AG04449 (cell line): ENCODE measurements around the gene MADD.
"Not testable (repeated sequence)": the region's sequence is repeated elsewhere in the genome, so short reads cannot be mapped to it uniquely, and the experiment has no call there.

Experiments
- CTCF ChIA-PET: fragments of 350-600 bp; formaldehyde crosslinking; extraction: SDS; loops from one replicate; lab custom pipeline; 2021; ENCODE audit warnings: antibody characterized with exemption; lab: Yijun Ruan, JAX
- POLR2A ChIA-PET: fragments of 400-600, 350-600 bp; formaldehyde crosslinking; extraction: SDS; loops from one replicate; lab custom pipeline; 2020; ENCODE audit warnings: antibody characterized with exemption, inconsistent platforms; lab: Yijun Ruan, JAX
- DNase-seq: peaks from one replicate; pipeline ENCODE4 v3.0.0-alpha.2; 2010; ENCODE audit warnings: low read depth, low spot score
- H3K4me3 ChIP-seq: 2 replicates; pipeline ENCODE4 v1.5.1; 2011; ENCODE audit warnings: low read depth, mild to moderate bottlenecking, control low read depth, low read length
- TF ChIP-seq, protein P1 (sequence below): IDR thresholded peaks from one replicate; pipeline ENCODE4 v1.5.1; 2011; ENCODE audit warnings: mild to moderate bottlenecking, moderate library complexity, low read length, control low read depth, inconsistent platforms; ENCODE audit not compliant: insufficient read depth; ENCODE audit errors: missing control alignments

Gene MADD

GRCh38 chr11:47302853-47303252 lies 32.9 kb downstream of the MADD start:
- DNase-seq: no peak
- POLR2A ChIA-PET: no interaction called here
- CTCF ChIA-PET: interaction anchor here (1.0 kb wide), 1 partner anchor 52 kb away, joined by 3 read pairs; no protein-coding TSS in a partner anchor
- H3K4me3 ChIP-seq: no peak overlapping the region
- TF ChIP-seq, protein P1, sequence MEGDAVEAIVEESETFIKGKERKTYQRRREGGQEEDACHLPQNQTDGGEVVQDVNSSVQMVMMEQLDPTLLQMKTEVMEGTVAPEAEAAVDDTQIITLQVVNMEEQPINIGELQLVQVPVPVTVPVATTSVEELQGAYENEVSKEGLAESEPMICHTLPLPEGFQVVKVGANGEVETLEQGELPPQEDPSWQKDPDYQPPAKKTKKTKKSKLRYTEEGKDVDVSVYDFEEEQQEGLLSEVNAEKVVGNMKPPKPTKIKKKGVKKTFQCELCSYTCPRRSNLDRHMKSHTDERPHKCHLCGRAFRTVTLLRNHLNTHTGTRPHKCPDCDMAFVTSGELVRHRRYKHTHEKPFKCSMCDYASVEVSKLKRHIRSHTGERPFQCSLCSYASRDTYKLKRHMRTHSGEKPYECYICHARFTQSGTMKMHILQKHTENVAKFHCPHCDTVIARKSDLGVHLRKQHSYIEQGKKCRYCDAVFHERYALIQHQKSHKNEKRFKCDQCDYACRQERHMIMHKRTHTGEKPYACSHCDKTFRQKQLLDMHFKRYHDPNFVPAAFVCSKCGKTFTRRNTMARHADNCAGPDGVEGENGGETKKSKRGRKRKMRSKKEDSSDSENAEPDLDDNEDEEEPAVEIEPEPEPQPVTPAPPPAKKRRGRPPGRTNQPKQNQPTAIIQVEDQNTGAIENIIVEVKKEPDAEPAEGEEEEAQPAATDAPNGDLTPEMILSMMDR: no peak

- TF ChIP-seq, protein P1: no peak
- ChIA-PET POLR2A (no interaction called here), CTCF (no interaction called here)
- no peak overlapping the region for H3K4me3 ChIP-seq
- DNase-seq: no peak
Observed at GRCh38 chr11:47305734-47306483, 36.0 kb downstream of the MADD start.

GRCh38 chr11:47306484-47306844 lies 36.5 kb downstream of the MADD start:
- ChIA-PET CTCF (no interaction called here), POLR2A (no interaction called here)
- H3K4me3 ChIP-seq: no peak overlapping the region
- TF ChIP-seq, protein P1: no peak
- no peak for DNase-seq

DNA sequence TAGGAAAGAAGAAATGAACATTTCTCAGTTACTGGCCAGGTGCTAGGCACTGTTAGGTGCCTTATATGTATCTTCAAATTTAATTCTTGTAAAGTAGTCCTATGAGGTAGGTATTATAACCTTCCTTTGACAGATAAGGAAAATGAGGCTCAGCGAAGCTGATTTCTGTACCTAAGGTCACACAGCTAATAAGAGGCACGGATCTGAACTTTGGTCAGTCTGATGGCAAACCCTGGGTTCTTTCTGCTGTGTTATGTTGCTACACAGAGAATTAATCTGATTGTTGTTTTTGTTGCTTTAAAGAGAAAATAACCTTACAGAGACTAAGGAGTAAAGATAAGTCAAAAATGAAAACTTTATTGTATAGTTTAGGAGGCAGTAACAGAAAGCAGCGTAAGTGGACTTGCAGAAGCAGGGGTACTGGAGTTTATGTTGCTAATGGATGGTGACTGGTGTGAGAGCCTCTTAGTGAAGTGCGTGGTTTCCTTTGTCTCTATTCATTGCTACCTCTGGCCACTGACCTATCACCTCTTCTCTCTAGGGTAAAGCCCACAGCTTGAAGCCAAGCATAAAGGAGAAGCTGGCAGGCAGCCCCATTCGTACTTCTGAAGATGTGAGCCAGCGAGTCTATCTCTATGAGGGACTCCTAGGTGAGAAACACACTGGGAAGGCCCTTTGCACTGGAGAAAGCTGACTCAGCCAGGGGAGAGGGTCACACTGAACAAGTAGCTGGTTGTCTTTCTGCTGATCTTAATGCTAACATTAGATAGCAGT lies 38.3 kb downstream of the MADD start:
- CTCF ChIA-PET: no interaction called here
- H3K4me3 ChIP-seq: no peak overlapping the region
- DNase-seq: no peak
- TF ChIP-seq, protein P1: no peak
- POLR2A ChIA-PET: no interaction called here

GRCh38 chr11:47314992-47315391 lies 45.1 kb downstream of the MADD start:
- no peak overlapping the region for H3K4me3 ChIP-seq
- ChIA-PET CTCF (interaction anchor here (1.3 kb wide), 1 partner anchor 14 kb away, joined by 3 read pairs; no protein-coding TSS in a partner anchor), POLR2A (no interaction called here)
- TF ChIP-seq, protein P1: no peak
- DNase-seq: no peak

DNA sequence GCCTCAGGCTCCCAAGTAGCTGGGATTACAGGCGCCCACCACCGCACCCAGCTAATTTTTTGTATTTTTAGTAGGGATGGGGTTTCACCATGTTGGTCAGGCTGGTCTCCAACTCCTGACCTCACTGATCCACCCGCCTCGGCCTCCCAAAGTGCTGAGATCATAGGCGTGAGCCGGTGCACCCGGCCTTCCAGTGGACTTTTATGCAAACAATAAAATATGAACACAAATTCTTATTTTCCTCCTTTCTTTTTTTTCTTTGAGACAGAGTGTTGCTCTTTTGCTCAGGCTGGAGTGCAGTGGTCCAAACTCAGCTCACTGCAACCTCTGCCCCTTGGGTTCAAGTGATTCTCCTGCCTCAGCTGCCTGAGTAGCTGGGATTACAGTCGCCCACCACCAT lies 46.6 kb downstream of the MADD start:
- H3K4me3 ChIP-seq, POLR2A ChIA-PET, DNase-seq: not testable (repeated sequence)
- CTCF ChIA-PET: interaction anchor here (0.9 kb wide), 1 partner anchor 54 kb away, joined by 4 read pairs; no protein-coding TSS in a partner anchor
